HL-60 (cell line): ENCODE data around the gene SACM1L.

Source experiments
- DNase-seq, 2 experiments: peaks; one replicate each; pipeline ENCODE4 v3.0.0-alpha.2; 2010 to 2020; ENCODE audit warnings: low read depth in 1 of 2, low spot score in 1 of 2
- H3K27ac ChIP-seq: fragments of 250-450 bp; sonication (Bioruptor Pico); replicated peaks from 2 replicates; pipeline ENCODE4 v1.5.1; 2020; ENCODE audit warnings: mild to moderate bottlenecking, moderate library complexity
- H3K27me3 ChIP-seq: fragments of 250-450 bp; sonication (Bioruptor Pico); 2 replicates; pipeline ENCODE4 v1.5.1; 2021; ENCODE audit warnings: mild to moderate bottlenecking, moderate library complexity; ENCODE audit not compliant: insufficient read depth, poor library complexity, severe bottlenecking
- H3K4me3 ChIP-seq: replicated peaks from 2 replicates; pipeline ENCODE4 v1.5.1; 2011; ENCODE audit warnings: mild to moderate bottlenecking, control low read depth, low read length; ENCODE audit not compliant: insufficient read depth
- CTCF ChIP-seq: IDR thresholded peaks from one replicate; pipeline ENCODE4 v1.5.1; 2011; ENCODE audit warnings: low read length, control low read depth, inconsistent platforms; ENCODE audit not compliant: insufficient read depth
- GABPA ChIP-seq: IDR thresholded peaks from 2 replicates; pipeline ENCODE4 v1.6.1; 2012; ENCODE audit warnings: low read depth
- POLR2AphosphoS5 ChIP-seq: IDR thresholded peaks from 2 replicates; pipeline ENCODE4 v1.6.1; 2012; ENCODE audit warnings: low read depth
- REST ChIP-seq: IDR thresholded peaks from 2 replicates; pipeline ENCODE4 v1.6.1; 2012; ENCODE audit warnings: low read depth; ENCODE audit not compliant: insufficient replicate concordance
- SPI1 ChIP-seq: IDR thresholded peaks from 2 replicates; pipeline ENCODE4 v1.6.1; 2012; ENCODE audit warnings: low read depth, mild to moderate bottlenecking, borderline replicate concordance

Gene SACM1L

GRCh38 chr3:45642731-45643152 is 46.5 kb upstream of the SACM1L start:
- no peak for DNase-seq
- TF ChIP-seq SPI1: no peak
- no peak for TF ChIP-seq REST
- TF ChIP-seq POLR2AphosphoS5: no peak
- TF ChIP-seq GABPA: no peak
- TF ChIP-seq CTCF: no peak
- no peak overlapping the region for H3K27ac ChIP-seq
- no peaks in the 10 kb centered on the region for H3K27me3 ChIP-seq
- no peak overlapping the region for H3K4me3 ChIP-seq

- Histone ChIP-seq H3K27ac (no peak overlapping the region), H3K27me3 (no peaks in the 10 kb centered on the region), H3K4me3 (no peak overlapping the region)
- TF ChIP-seq SPI1 (no peak), POLR2AphosphoS5 (no peak), CTCF (no peak), REST (no peak)
- no peak for DNase-seq
Observed at GRCh38 chr3:45644063-45644790, 45.0 kb upstream of the SACM1L start.

- no peak for DNase-seq
- no peak overlapping the region for H3K27ac ChIP-seq
- no peak overlapping the region for H3K4me3 ChIP-seq
- TF ChIP-seq SPI1 (no peak), GABPA (no peak), POLR2AphosphoS5 (no peak), CTCF (no peak), REST (no peak)
- no peaks in the 10 kb centered on the region for H3K27me3 ChIP-seq
Observed at GRCh38 chr3:45644791-45645201, 44.4 kb upstream of the SACM1L start.
